Left cardiac atrium (tissue), 4 donors: Measurements from ENCODE around the gene ANGPT4. TPM values are rescaled to one million over a fixed set of nuclear protein-coding genes. Genes with fewer than 3 reads are reported as not detected.

Source experiments
- ATAC-seq, 2 donors: fragments of 200-7000 bp; cut with Tn5 transposase; one replicate each; pipeline ENCODE4 v1.9.1; 2020; ENCODE audit warnings: mild to moderate bottlenecking in 2 of 2, moderate library complexity in 2 of 2
- DNase-seq: peaks from one replicate; pipeline ENCODE4 v3.0.0-alpha.2; 2020
- intact Hi-C, 2 donors: fragments of 100-400 bp; cut with DNase I; formaldehyde crosslinking; loops; one replicate each; pipeline versions ENCODE4 v1.14.1 to v1.15.1; 2022 to 2023
- long read RNA-seq: library from polyadenylated mRNA; unstranded; transcript quantifications from one replicate; pipeline ENCODE4 v2.0.0, GENCODE V29; 2021
- total RNA-seq, 2 donors: library from RNA; stranded (reverse); fragmentation: NEBNext Ultra II Directional; extraction: Animal tissue kit (Norgen Biotek cat#: 25700); gene quantifications; one replicate each; pipeline ENCODE4 v1.2.1, GENCODE V29; 2021
- donor health status: DM: no; HTN: yes; CAD: no.
- donor health status: DM: no; HTN: yes; CAD: no; lungs with severe emphysema.
- donor health status: DM: yes; HTN: yes; CAD: no.
- donor health status: Dilated cardiomyopathy.

ANGPT4 gene, protein sequence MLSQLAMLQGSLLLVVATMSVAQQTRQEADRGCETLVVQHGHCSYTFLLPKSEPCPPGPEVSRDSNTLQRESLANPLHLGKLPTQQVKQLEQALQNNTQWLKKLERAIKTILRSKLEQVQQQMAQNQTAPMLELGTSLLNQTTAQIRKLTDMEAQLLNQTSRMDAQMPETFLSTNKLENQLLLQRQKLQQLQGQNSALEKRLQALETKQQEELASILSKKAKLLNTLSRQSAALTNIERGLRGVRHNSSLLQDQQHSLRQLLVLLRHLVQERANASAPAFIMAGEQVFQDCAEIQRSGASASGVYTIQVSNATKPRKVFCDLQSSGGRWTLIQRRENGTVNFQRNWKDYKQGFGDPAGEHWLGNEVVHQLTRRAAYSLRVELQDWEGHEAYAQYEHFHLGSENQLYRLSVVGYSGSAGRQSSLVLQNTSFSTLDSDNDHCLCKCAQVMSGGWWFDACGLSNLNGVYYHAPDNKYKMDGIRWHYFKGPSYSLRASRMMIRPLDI
- under 1 TPM in 1 of 2 donors, not detected in 1; 0.27 TPM for total RNA-seq
- long read RNA-seq, result 0 reads

DNA sequence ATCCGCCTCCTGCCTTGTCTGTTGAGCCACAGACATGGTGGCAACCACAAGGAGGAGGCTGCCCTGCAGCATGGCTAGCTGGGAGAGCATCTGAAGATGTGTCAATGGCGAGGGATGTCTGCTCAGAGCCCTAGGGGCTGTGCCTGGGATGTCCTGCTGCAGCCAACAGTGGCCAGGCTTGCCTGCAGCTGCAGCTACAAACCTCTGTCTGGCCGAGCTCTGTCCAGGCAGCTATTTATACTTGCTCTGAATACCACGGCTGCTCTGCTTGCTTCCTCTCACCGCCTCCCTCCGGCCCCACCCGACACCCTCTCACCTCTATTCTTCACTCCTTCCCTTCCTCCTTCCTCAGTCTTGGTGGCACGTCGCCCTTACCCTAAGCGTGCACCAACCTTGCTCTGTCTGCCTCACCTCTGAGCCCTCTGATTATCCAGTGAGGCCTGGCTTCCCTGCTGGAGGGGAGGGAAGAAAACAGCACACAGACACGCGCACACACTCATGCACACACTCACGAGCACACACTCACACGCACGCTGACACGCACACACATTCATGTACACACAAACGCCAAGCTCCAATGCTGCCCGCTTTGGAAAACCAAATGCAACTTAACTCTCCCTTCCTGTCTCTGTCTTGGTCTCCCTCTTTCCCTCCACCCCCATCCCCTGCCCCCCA, at the start of gene ANGPT4:
Gene ANGPT4 (minus strand): TSS at position 210 of the 675 bp plus-strand sequence. CDS start 120 bp downstream, at position 90.
- intact Hi-C loops, result no loop called here
- DNase-seq (no peak), ATAC-seq (peak; percentile 35 to 74)

- no peak for DNase-seq
- intact Hi-C loops, result loop anchor here in 1 of 2 donors (10.0 kb wide), 1 partner anchor 241 kb away; the partner anchor contains the start of gene C20orf202
- ATAC-seq, result no peak
These were observed 47.7 kb upstream of the ANGPT4 start for GRCh38 chr20:963795-964194.

- no peak for ATAC-seq
- intact Hi-C loops, result loop anchor here in 1 of 2 donors (10.0 kb wide), 1 partner anchor 242 kb away; the partner anchor contains the start of gene C20orf202
- DNase-seq, result no peak
These were observed 46.5 kb upstream of the ANGPT4 start for GRCh38 chr20:962683-963082.

GRCh38 chr20:962223-962622, 46.1 kb upstream of the ANGPT4 start:
- ATAC-seq (no peak), DNase-seq (no peak)
- intact Hi-C loops, result loop anchor here in 1 of 2 donors (10.0 kb wide), 1 partner anchor 243 kb away; the partner anchor contains the start of gene C20orf202

DNA sequence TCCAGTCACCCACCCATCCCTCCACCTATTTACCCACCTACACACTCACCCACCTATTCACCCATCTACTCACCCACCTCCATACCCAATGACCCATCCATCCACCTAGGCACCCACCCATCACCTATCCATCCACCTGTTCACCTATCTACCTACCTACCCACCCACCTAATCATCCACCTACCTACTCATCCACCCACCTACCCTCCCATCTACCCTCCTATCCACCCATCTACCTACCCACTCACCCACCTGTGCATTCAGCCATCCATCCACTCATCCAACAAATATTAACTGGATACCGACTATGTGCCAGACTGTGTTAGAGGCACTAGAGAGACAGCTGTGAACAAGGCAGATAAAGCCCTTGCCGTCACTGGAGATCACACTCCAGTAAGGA, 45.6 kb upstream of the ANGPT4 start:
- DNase-seq (no peak), ATAC-seq (no peak)
- intact Hi-C loops, result loop anchor here in 1 of 2 donors (10.0 kb wide), 1 partner anchor 243 kb away; the partner anchor contains the start of gene C20orf202

DNA sequence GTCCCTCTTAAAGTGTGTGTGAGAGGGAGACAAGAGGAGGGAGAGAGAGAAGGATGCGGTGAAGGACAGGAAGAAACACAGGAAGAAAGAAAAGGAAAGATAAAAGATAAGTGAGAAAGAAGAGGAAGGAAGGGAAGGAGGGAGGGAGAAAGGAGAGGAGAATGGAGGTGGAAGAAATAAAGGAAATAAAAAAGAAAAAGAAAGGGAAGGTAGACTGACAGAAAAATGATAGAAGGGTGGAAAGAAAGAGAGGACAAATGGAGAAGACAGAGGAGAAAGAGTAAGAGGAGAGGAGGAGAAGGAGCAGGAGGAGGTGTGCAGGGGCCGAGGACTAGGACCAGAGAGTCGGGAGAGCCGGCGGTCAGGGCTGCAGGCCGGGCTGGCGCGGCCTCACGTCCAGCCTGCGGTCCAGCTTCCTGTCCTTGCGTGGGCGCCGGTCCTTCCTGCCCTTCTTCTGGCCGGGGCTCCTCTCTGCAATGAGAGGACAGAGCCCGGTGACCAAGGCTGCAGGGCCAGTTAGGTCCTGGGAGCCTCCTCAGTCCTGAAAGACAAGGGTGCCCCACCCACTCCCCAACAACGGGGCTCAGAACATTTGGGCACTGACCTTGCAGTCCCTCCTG, 44.0 kb upstream of the ANGPT4 start:
- intact Hi-C loops, result loop anchor here in 1 of 2 donors (10.0 kb wide), 1 partner anchor 245 kb away; the partner anchor contains the start of gene C20orf202
- no peak for DNase-seq
- no peak for ATAC-seq

- ATAC-seq (no peak), DNase-seq (no peak)
- intact Hi-C loops, result no loop called here
These were observed 43.0 kb upstream of the ANGPT4 start for GRCh38 chr20:958936-959815.

DNA sequence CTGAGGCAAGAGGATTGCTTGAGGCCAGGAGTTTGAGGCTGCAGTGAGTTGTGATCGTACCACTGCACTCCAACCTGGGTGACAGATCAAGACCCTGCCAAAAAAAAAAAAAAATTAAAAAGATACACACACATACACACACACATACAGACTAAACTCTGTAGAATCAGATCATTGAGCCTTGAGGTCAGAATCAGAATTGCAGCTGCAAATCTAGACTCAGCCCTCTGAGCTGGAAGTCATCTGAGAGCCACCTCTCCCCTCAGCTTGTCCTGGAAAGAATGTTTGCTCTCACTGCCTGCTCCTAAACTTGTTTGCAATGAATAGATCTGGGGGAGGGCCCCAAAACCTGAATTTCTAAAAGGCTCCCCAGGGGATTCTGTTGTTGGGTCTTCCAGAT, 41.4 kb upstream of the ANGPT4 start:
- intact Hi-C loops, result loop anchor here in 1 of 2 donors (2.0 kb wide), 1 partner anchor 141 kb away; no protein-coding TSS in a partner anchor
- ATAC-seq, result no peak
- DNase-seq, result no peak

DNA sequence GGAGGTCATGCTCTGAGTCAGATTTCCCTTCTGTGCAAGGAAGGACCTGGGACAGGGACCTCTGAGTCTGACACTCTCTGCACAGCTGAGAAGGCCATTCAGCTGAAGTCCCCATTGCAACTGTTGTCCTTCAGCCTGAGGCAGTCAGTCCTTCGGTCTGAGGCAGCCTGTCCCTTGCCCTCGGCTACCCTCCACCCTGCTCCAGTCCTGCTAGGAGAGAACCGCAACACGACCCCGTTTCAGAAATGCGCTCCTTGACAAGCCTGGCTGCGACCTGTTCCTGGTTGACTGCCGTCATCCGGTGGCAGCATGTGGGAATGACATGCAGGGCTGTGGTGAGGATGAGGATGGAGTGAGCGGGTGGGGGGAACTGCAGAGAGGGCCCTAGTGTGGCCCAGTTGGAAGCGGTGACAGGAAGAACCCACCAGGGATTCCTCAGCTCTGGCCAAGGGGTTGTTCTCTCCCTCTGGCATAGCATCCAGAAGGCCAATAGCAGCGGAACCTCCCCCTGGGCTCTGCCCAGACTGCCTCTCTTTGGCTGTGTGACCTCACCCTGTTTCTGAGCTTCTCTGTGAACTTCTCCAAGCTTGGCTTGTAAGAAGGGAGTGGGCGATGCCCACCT, 40.3 kb upstream of the ANGPT4 start:
- ATAC-seq, result peak; percentile 78 to 80
- peak; percentile 66 for DNase-seq
- intact Hi-C loops, result loop anchor here (1.0 to 2.0 kb wide), 2 partner anchors 140 kb away; no protein-coding TSS in a partner anchor

DNA sequence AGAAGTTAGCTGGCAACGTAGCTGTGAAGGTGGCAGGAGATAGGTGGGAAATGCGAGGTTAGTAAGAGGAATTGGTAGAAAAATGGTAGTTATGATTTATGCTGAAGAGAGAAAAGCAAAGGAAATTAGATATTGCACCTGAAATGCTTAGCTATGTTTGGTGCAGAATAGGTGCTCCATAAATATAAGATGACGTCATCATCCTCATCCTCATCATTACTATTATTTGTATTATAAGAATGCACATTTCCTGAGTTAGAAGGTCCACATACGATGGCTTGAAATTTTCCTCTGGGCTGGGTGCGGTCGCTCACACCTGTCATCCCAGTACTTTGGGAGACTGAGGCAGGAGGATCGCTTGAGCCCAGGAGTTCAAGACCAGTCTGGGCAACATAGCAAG, 39.5 kb upstream of the ANGPT4 start:
- intact Hi-C loops, result loop anchor here (1.0 to 2.0 kb wide), 2 partner anchors 139 kb away; no protein-coding TSS in a partner anchor
- no peak for DNase-seq
- ATAC-seq, result no peak

DNA sequence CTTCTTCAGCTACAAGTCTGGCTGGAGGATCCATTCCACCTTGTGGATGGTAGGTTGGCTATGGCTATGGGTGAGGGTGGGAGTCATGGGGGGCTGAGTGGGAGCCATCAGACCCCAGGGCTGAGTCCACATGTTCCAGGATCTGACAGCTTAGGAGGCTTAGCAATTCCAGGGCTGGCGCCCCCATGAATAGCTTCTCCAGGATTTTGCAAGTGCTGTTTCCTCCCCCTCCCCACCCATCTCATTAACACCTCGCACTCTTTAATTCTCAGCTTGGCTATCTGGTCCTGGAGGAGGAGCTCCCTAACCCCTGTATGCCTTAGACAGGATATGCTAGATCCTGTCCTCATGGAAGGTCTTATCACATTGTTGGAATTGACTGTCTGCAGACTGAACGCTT, 39.0 kb upstream of the ANGPT4 start:
- DNase-seq (no peak), ATAC-seq (no peak)
- intact Hi-C loops, result no loop called here

DNA sequence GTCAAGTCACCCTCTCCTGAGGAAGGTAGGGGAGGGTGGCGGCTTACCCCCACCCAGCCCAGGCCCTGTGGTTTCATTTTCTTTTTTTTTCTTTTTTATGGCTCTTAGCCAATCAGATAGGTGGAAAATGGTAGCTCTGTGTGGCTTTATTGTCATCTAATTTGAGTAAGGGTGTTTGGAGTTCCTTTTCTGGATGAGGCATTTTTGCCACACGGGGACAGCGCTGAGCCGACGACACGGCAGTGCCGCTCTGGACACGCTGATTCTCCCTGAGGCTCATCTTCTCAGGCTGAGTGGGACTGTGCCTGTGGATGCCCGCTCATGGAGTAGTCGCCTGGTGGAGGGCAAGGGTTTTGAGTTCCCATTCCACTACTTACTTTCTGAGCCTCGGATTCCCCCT, 37.6 kb upstream of the ANGPT4 start:
- ATAC-seq (no peak), DNase-seq (no peak)
- intact Hi-C loops, result no loop called here

- intact Hi-C loops, result no loop called here
- ATAC-seq, result no peak
- no peak for DNase-seq
These were observed 36.2 kb upstream of the ANGPT4 start for GRCh38 chr20:952196-952795.

- no peak for ATAC-seq
- intact Hi-C loops, result no loop called here
These were observed 35.4 kb upstream of the ANGPT4 start for GRCh38 chr20:951384-952169.

DNA sequence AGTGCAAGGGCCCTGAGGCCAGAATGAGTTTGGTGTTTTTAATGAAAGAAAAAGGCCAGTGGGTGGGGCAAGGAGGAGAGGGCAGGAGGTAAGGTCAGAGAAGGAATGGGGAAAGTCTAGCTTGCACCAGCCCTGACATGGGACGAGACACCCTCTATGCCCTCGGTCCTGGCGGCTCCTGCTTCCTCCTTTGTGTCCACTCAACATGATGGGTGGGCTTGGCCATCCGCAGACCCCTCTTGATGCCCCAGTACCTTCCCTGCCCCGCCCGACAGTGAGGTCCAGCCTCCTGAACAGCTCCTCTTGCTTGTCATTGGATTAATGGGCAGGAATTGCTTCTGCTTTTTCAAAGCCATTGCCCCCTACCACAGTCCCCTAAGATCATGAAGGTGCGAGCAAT, 33.6 kb upstream of the ANGPT4 start:
- intact Hi-C loops, result no loop called here
- ATAC-seq (no peak), DNase-seq (no peak)

More at GRCh38 chr20:951384-952169, 35.4 kb upstream of the ANGPT4 start:
- no peak for DNase-seq

GRCh38 chr20:946826-947225, 30.7 kb upstream of the ANGPT4 start:
- intact Hi-C loops, result no loop called here
- ATAC-seq (no peak), DNase-seq (no peak)

DNA sequence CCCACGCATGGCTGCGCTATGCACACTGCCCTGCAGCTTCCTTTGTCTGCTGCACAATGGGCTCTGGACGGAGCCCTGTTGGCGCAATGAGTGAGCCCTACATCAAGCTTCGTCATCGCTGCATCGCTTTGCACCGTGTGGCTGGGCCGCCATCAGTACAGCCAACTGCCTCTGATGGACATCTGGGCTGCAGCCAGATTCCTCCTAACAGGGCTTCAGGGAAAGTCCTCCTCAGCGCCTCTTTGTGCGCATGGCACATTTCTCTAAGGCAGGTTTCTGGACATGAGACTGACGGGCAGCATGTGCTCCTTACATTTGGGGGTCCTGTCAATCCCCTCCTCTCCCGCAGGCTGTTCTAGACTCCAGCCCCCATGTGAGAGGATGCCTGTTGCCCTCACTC, 29.7 kb upstream of the ANGPT4 start:
- no peak for DNase-seq
- intact Hi-C loops, result no loop called here

More for the DNA sequence above, 29.7 kb upstream of the ANGPT4 start:
- ATAC-seq, result no peak
